Gastroesophageal sphincter (tissue), 4 donors: ENCODE data around the gene ELMO1. TPM values are rescaled to one million over a fixed set of nuclear protein-coding genes. Genes with fewer than 3 reads are reported as not detected.

ENCODE experiments used
- ATAC-seq: fragments of 150-250 bp; one replicate; pipeline ENCODE4 v1.9.1; 2016; ENCODE audit warnings: mild to moderate bottlenecking, moderate library complexity
- H3K27ac ChIP-seq, 4 donors: fragments of 200-600 bp; sonication (generic) in 3 of 4; 1 replicate in 3 of 4; 2 replicates in 1 of 4; pipeline ENCODE4 v1.5.1; 2016 to 2019
- H3K27me3 ChIP-seq: fragments of 200-600 bp; sonication (generic); one replicate; pipeline ENCODE4 v1.5.1; 2019
- H3K36me3 ChIP-seq, 2 donors: fragments of 200-600 bp; sonication (generic); one replicate each; pipeline ENCODE4 v1.5.1; 2019; ENCODE audit warnings: control low read depth in 1 of 2
- H3K4me1 ChIP-seq, 3 donors: fragments of 200-600 bp; sonication (generic); 1 replicate in 2 of 3; 2 replicates in 1 of 3; pipeline ENCODE4 v1.5.1; 2016 to 2019; ENCODE audit warnings: control low read depth in 2 of 3
- H3K4me3 ChIP-seq, 2 donors: fragments of 200-600 bp; sonication (generic); one replicate each; pipeline ENCODE4 v1.5.1; 2019; ENCODE audit warnings: mild to moderate bottlenecking in 1 of 2, moderate library complexity in 1 of 2
- H3K9me3 ChIP-seq, 3 donors: fragments of 200-600 bp; sonication (generic); one replicate each; pipeline ENCODE4 v1.5.1; 2017 to 2019; ENCODE audit warnings: control low read depth in 2 of 3
- CTCF ChIP-seq, 4 experiments: fragments of 200-600 bp in 2 of 4; fragments of 450-650 bp in 2 of 4; sonication (generic) in 1 of 4; IDR thresholded peaks; one replicate each; pipeline ENCODE4 v1.5.1; 2017 to 2019; ENCODE audit warnings: antibody characterized with exemption in 4 of 4, mild to moderate bottlenecking in 2 of 4, moderate library complexity in 2 of 4
- EP300 ChIP-seq: sonication (generic); formaldehyde crosslinking; IDR thresholded peaks from one replicate; pipeline ENCODE4 v1.6.1; 2017; ENCODE audit warnings: antibody characterized with exemption, mild to moderate bottlenecking
- POLR2A ChIP-seq, 2 donors: fragments of 450-650 bp; IDR thresholded peaks; one replicate each; pipeline ENCODE4 v1.6.1; 2017; ENCODE audit warnings: antibody characterized with exemption in 2 of 2, mild to moderate bottlenecking in 2 of 2, moderate library complexity in 1 of 2
- POLR2AphosphoS5 ChIP-seq: sonication (generic); formaldehyde crosslinking; IDR thresholded peaks from one replicate; pipeline ENCODE4 v1.6.1; 2017; ENCODE audit warnings: antibody characterized with exemption
- WGBS, 2 donors: methylation state at CpG; one replicate each; pipeline ENCODE4 v1.1.5; 2018; ENCODE audit warnings: low coverage in 1 of 2; 5-methylcytosine and 5-hydroxymethylcytosine counted together
- total RNA-seq, 4 donors: library from RNA; depleted of rRNA; stranded (reverse); fragments of >200 nt; gene quantifications; one replicate each; pipeline ENCODE4 v1.1.0, GENCODE V29; 2016

The ELMO1 gene
- total RNA-seq, 4 donors from 2014 or later, result 22.1 to 54.0 (median 42.7) TPM

- Histone ChIP-seq H3K36me3 (peaks cover 0 to 60% of the 10 kb centered on the region in 2 donors), H3K27me3 (no peaks in the 10 kb centered on the region), H3K9me3 (no peaks in the 10 kb centered on the region), H3K4me3 (no peak overlapping the region), H3K27ac (no peak overlapping the region), H3K4me1 (no peaks in the 10 kb centered on the region)
- no peak for TF ChIP-seq EP300
- no peak for TF ChIP-seq POLR2A (IDR thresholded peaks at IDR 0.05)
- TF ChIP-seq POLR2AphosphoS5, result no peak
- TF ChIP-seq CTCF (IDR thresholded peaks at IDR 0.05), result no peak
- WGBS, 2 donors, result 74 to 97% methylated on average over 3 of the region's 3 CpGs
- ATAC-seq, result no peak
Observed at GRCh38 chr7:36880108-36880507, 568.6 kb downstream of the ELMO1 start.

- no peak overlapping the region for H3K4me3 ChIP-seq
- H3K27me3 ChIP-seq, result no peaks in the 10 kb centered on the region
- no peaks in the 10 kb centered on the region for H3K4me1 ChIP-seq
- no peaks in the 10 kb centered on the region for H3K9me3 ChIP-seq
- H3K27ac ChIP-seq, result no peak overlapping the region
- no peak for ATAC-seq
- TF ChIP-seq EP300 (no peak), CTCF (IDR thresholded peaks at IDR 0.05) (no peak), POLR2A (IDR thresholded peaks at IDR 0.05) (no peak), POLR2AphosphoS5 (no peak)
- H3K36me3 ChIP-seq, result peaks cover 0 to 63% of the 10 kb centered on the region in 2 donors
- 67 to 71% methylated on average over 4 of the region's 4 CpGs for WGBS, 2 donors
Observed at GRCh38 chr7:36879021-36879420, 569.6 kb downstream of the ELMO1 start.

GRCh38 chr7:36878288-36878687 is 570.4 kb downstream of the ELMO1 start:
- Histone ChIP-seq H3K4me1 (no peaks in the 10 kb centered on the region), H3K27ac (no peak overlapping the region), H3K4me3 (no peak overlapping the region), H3K27me3 (no peaks in the 10 kb centered on the region), H3K36me3 (peaks cover 0 to 56% of the 10 kb centered on the region in 2 donors), H3K9me3 (no peaks in the 10 kb centered on the region)
- no peak for TF ChIP-seq CTCF (IDR thresholded peaks at IDR 0.05)
- TF ChIP-seq POLR2AphosphoS5, result no peak
- TF ChIP-seq EP300, result no peak
- TF ChIP-seq POLR2A (IDR thresholded peaks at IDR 0.05), result no peak
- WGBS, 2 donors, result 60 to 90% methylated on average over 2 of the region's 2 CpGs
- ATAC-seq, result no peak

- Histone ChIP-seq H3K4me1 (no peaks in the 10 kb centered on the region), H3K27me3 (no peaks in the 10 kb centered on the region)
- WGBS, 2 donors, result 82% methylated on average over 1 of the region's 2 CpGs; no CpG with 5 or more reads in 1 of the 2 donors
Observed at GRCh38 chr7:36875794-36876193, 572.9 kb downstream of the ELMO1 start.

More at GRCh38 chr7:36875794-36876193, 572.9 kb downstream of the ELMO1 start:
- Histone ChIP-seq H3K9me3 (no peaks in the 10 kb centered on the region), H3K4me3 (no peak overlapping the region), H3K27ac (no peak overlapping the region), H3K36me3 (peaks cover 0 to 62% of the 10 kb centered on the region in 2 donors)
- TF ChIP-seq POLR2AphosphoS5, result no peak
- no peak for TF ChIP-seq POLR2A (IDR thresholded peaks at IDR 0.05)
- no peak for TF ChIP-seq CTCF (IDR thresholded peaks at IDR 0.05)
- TF ChIP-seq EP300, result no peak
- ATAC-seq, result no peak
